H1 (cell line): ENCODE results near the gene ATP6V1C2. TPM values are rescaled to one million over a fixed set of nuclear protein-coding genes. Genes with fewer than 3 reads are reported as not detected.

ENCODE experiments used
- SIX5 ChIP-seq: IDR thresholded peaks from 2 replicates; pipeline ENCODE4 v1.6.1; 2011; ENCODE audit warnings: mild to moderate bottlenecking, low read depth, low read length
- polyA plus RNA-seq, 7 experiments: library from polyadenylated mRNA; depleted of rRNA in 3 of 7; stranded (reverse) in 5 of 7; unstranded in 2 of 7; fragments of >200 nt in 5 of 7; fragments of 200-250 nt in 2 of 7; gene quantifications; 1 replicate in 5 of 7; 2 replicates in 1 of 7; 4 replicates in 1 of 7; pipeline versions ENCODE4 v1.2.1 to v1.2.3, GENCODE V29; 2011 to 2013; ENCODE audit warnings: missing spikeins in 2 of 7, mixed read lengths in 2 of 7
- total RNA-seq: library from RNA; stranded (reverse); fragmentation: NEBNext Ultra II Directional; extraction: Animal tissue kit (Norgen Biotek cat#: 25700); gene quantifications from 2 replicates; pipeline ENCODE4 v1.2.1, GENCODE V29; 2021
- TF ChIP-seq, protein P1 (sequence below): IDR thresholded peaks from 2 replicates; pipeline ENCODE4 v1.6.1; 2012; ENCODE audit warnings: inconsistent platforms

Gene ATP6V1C2
- total and polyA plus RNA-seq, 2 of the 8 experiments (the other 6 are each of a cell fraction or from before 2014, with no cell fraction given) = 0.29 to 0.74 TPM

DNA sequence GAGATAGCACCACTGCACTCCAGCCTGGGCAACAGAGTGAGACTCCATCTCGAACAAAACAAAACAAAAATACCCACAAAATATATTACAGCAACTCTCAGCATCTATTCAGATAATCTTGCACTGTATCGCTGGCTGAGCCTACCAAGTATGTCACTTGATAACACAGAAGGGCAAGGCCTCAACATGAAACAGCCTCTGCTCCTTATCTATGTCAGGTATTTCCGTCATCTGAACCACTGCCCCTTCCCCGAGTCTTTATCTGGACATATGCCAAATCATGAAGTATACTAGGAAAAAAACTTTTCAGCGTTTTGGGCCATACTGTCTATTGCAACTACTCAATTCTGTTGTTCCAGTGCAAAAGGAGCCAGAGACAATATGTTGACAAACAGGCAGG is 73.4 kb downstream of the ATP6V1C2 start (continued):
- TF ChIP-seq, protein P1, sequence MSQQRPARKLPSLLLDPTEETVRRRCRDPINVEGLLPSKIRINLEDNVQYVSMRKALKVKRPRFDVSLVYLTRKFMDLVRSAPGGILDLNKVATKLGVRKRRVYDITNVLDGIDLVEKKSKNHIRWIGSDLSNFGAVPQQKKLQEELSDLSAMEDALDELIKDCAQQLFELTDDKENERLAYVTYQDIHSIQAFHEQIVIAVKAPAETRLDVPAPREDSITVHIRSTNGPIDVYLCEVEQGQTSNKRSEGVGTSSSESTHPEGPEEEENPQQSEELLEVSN = no peak
- no peak for TF ChIP-seq SIX5
